ENCODE results near the gene SOS1. TPM values are rescaled to one million over a fixed set of nuclear protein-coding genes. Genes with fewer than 3 reads are reported as not detected.

SOS1 gene
- total RNA-seq (2022; extraction: Qiagen RNA extraction; ENCODE audit: low read depth) = 12.8 to 16.1 TPM (median 15.6 TPM) in 5 replicates

DNA sequence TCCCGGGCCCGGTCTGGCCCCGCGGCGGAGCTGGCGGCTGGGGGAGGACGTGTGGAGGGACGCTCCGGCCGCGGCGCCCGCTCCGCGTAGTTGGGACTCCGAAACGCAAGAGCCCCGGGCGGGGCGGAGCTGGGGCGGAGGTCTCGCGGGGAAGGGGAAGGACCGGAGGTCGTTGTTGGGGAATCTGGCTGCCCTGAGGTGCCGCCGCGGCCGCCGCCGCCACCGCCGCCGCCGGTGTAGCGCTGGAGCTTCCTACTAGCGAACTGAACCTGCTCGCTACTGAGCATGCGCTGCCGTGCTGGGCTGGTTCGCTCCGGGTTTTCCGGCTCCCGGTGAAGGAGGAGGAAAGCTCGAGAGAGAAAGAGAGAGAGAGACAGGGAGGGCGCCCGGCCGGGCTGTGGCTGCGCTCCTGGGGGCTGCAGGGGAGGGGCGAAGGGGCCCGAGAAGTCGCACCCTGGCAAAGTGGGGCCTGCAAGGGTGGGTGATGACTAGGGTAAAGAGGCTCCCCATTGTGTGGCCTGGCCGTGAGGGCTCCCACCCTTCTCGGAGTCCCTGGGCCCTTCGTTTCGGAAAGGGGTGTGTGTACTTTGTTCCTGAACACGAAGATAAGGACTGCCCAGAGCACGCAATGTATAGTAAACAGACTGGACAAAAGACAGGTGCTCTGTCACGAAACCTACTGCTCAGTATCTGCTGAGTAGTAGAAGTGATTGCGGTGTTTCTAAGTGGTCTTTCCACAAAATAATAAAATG, at the start of gene SOS1:
SOS1 (minus strand) TSS at position 281 of the 752 bp plus-strand sequence. CDS start 629 bp downstream, outside the sequence.

Other genes starting within 250 kb of the SOS1 start
- gene DHX57, start 245.1 kb downstream of the SOS1 start, total RNA-seq (2022; extraction: Qiagen RNA extraction; ENCODE audit: low read depth) = 19.4 to 23.9 TPM (median 20.7 TPM) in 5 replicates
- gene MORN2, start 245.1 kb downstream of the SOS1 start, total RNA-seq (2022; extraction: Qiagen RNA extraction; ENCODE audit: low read depth) = 41.2 to 48.1 TPM (median 44.0 TPM) in 5 replicates
- 0.02 to 0.11 TPM (median 0.03 TPM) in 3 of 5 replicates, not detected in the others for gene ARHGEF33, start 231.2 kb downstream of the SOS1 start, total RNA-seq (2022; extraction: Qiagen RNA extraction; ENCODE audit: low read depth)
- not detected in 5 replicates for gene CDKL4, start 122.9 kb upstream of the SOS1 start, total RNA-seq (2022; extraction: Qiagen RNA extraction; ENCODE audit: low read depth)